Ishikawa (cell line): ENCODE measurements around the gene TAF1A.

Source experiments
- CEBPB ChIP-seq: IDR thresholded peaks from 2 replicates; pipeline ENCODE4 v1.6.1; 2012
- CREB1 ChIP-seq: IDR thresholded peaks from 2 replicates; pipeline ENCODE4 v1.6.1; 2012; ENCODE audit warnings: low read depth
- EP300 ChIP-seq: IDR thresholded peaks from 2 replicates; pipeline ENCODE4 v1.6.1; 2012; ENCODE audit warnings: borderline replicate concordance
- MAX ChIP-seq: IDR thresholded peaks from 2 replicates; pipeline ENCODE4 v1.6.1; 2012
- TCF12 ChIP-seq: IDR thresholded peaks from 2 replicates; pipeline ENCODE4 v1.6.1; 2012; ENCODE audit warnings: low read depth
- TEAD4 ChIP-seq: IDR thresholded peaks from 2 replicates; pipeline ENCODE4 v1.6.1; 2012
- YY1 ChIP-seq: IDR thresholded peaks from 2 replicates; pipeline ENCODE4 v1.6.1; 2012; ENCODE audit warnings: low read depth
- TF ChIP-seq, protein P1 (sequence below): IDR thresholded peaks from 2 replicates; pipeline ENCODE4 v1.6.1; 2012; ENCODE audit warnings: low read depth, mild to moderate bottlenecking

- TF ChIP-seq CEBPB, result no peak
- TF ChIP-seq, protein P1, sequence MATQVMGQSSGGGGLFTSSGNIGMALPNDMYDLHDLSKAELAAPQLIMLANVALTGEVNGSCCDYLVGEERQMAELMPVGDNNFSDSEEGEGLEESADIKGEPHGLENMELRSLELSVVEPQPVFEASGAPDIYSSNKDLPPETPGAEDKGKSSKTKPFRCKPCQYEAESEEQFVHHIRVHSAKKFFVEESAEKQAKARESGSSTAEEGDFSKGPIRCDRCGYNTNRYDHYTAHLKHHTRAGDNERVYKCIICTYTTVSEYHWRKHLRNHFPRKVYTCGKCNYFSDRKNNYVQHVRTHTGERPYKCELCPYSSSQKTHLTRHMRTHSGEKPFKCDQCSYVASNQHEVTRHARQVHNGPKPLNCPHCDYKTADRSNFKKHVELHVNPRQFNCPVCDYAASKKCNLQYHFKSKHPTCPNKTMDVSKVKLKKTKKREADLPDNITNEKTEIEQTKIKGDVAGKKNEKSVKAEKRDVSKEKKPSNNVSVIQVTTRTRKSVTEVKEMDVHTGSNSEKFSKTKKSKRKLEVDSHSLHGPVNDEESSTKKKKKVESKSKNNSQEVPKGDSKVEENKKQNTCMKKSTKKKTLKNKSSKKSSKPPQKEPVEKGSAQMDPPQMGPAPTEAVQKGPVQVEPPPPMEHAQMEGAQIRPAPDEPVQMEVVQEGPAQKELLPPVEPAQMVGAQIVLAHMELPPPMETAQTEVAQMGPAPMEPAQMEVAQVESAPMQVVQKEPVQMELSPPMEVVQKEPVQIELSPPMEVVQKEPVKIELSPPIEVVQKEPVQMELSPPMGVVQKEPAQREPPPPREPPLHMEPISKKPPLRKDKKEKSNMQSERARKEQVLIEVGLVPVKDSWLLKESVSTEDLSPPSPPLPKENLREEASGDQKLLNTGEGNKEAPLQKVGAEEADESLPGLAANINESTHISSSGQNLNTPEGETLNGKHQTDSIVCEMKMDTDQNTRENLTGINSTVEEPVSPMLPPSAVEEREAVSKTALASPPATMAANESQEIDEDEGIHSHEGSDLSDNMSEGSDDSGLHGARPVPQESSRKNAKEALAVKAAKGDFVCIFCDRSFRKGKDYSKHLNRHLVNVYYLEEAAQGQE, result no peak
- no peak for TF ChIP-seq MAX
- no peak for TF ChIP-seq EP300
- TF ChIP-seq CREB1, result no peak
- TF ChIP-seq TEAD4, result no peak
- no peak for TF ChIP-seq YY1
- TF ChIP-seq TCF12, result no peak
Measured at GRCh38 chr1:222583079-222583478, 6.7 kb downstream of the TAF1A start.
